Activated naive CD8-positive, alpha-beta T cell treated with anti-CD3 and anti-CD28 coated beads for 36 hours (primary cell): ENCODE results near the gene ZNF681. TPM values are rescaled to one million over a fixed set of nuclear protein-coding genes. Genes with fewer than 3 reads are reported as not detected.

Experiments
- total RNA-seq, 2 experiments: library from RNA; stranded (reverse); gene quantifications; one replicate each; pipeline ENCODE4 v1.2.3, GENCODE V29; 2021

Gene ZNF681
- total RNA-seq, 2 experiments from 2014 or later = 5.0 to 5.8 TPM

Other genes with a start within 250 kb of the ZNF681 start
- gene ZNF675, start 71.7 kb downstream of the ZNF681 start, total RNA-seq = 10 to 100 TPM; 24.0 to 24.7 TPM
- gene ZNF726, start 156.0 kb upstream of the ZNF681 start, total RNA-seq = 10 to 100 TPM; 16.8 to 17.5 TPM